A673 (cell line): ENCODE results near the gene TICRR. TPM values are rescaled to one million over a fixed set of nuclear protein-coding genes. Genes with fewer than 3 reads are reported as not detected.

Source experiments
- BruUV-seq: library from RNA; stranded (reverse); fragments of 400-500 nt; replicated peaks from 2 replicates; lab custom pipeline; 2021; lab: Mats Ljungman, UMichigan
- CTCF ChIA-PET: fragments of 300-600 bp; sonication (Branson Sonifier 250); formaldehyde crosslinking; loops from one replicate; lab custom pipeline; 2022; ENCODE audit warnings: antibody characterized with exemption; lab: Charles Lee
- POLR2A ChIA-PET: fragments of 300-600 bp; sonication (Branson Sonifier 250); formaldehyde crosslinking; loops from one replicate; lab custom pipeline; 2022; ENCODE audit warnings: antibody characterized with exemption; ENCODE audit not compliant: low non-redundant PET; lab: Charles Lee
- DNase-seq: peaks from one replicate; pipeline ENCODE4 v3.0.0-alpha.2; 2015; ENCODE audit warnings: low spot score
- H3K27ac ChIP-seq: fragments of 200-600 bp; sonication (generic); 2 replicates; pipeline ENCODE4 v1.5.1; 2016; ENCODE audit warnings: mixed run types, low read depth, mild to moderate bottlenecking, mixed read lengths, antibody characterized with exemption, low read length; ENCODE audit not compliant: poor library complexity, severe bottlenecking
- H3K27me3 ChIP-seq: fragments of 200-600 bp; sonication (generic); replicated peaks from 2 replicates; pipeline ENCODE4 v1.6.1; 2017; ENCODE audit warnings: mixed run types, low read depth, mild to moderate bottlenecking, mixed read lengths, antibody characterized with exemption, low read length; ENCODE audit not compliant: insufficient read depth, poor library complexity
- H3K36me3 ChIP-seq: fragments of 200-600 bp; sonication (generic); 2 replicates; pipeline ENCODE4 v1.6.1; 2016; ENCODE audit warnings: mixed run types, mild to moderate bottlenecking, mixed read lengths, antibody characterized with exemption, low read length; ENCODE audit not compliant: insufficient read depth, poor library complexity, severe bottlenecking
- H3K4me1 ChIP-seq: fragments of 200-600 bp; sonication (generic); 2 replicates; pipeline ENCODE4 v1.6.1; 2017; ENCODE audit warnings: mixed run types, mild to moderate bottlenecking, mixed read lengths, antibody characterized with exemption, low read length; ENCODE audit not compliant: insufficient read depth, poor library complexity, severe bottlenecking
- H3K4me3 ChIP-seq: fragments of 200-600 bp; sonication (generic); 2 replicates; pipeline ENCODE4 v1.5.1; 2016; ENCODE audit warnings: low read depth, mixed run types, mild to moderate bottlenecking, mixed read lengths, low read length; ENCODE audit not compliant: poor library complexity, severe bottlenecking
- H3K9me3 ChIP-seq: fragments of 200-600 bp; sonication (generic); 2 replicates; pipeline ENCODE4 v1.6.1; 2016; ENCODE audit warnings: mixed run types, low read depth, mild to moderate bottlenecking, mixed read lengths, antibody characterized with exemption, low read length; ENCODE audit not compliant: poor library complexity, severe bottlenecking
- CTCF ChIP-seq: fragments of 300-800, 200-600 bp; sonication (generic); conservative IDR thresholded peaks from 2 replicates; pipeline ENCODE4 v1.5.1; 2017; ENCODE audit warnings: low read depth, mild to moderate bottlenecking, antibody characterized with exemption, low read length, moderate library complexity, mixed read lengths
- EZH2 ChIP-seq: fragments of 200-600 bp; sonication (generic); IDR thresholded peaks from 2 replicates; pipeline ENCODE4 v1.6.1; 2017; ENCODE audit warnings: borderline replicate concordance, low read depth, mild to moderate bottlenecking, mixed read lengths, antibody characterized with exemption, low read length; ENCODE audit not compliant: poor library complexity, severe bottlenecking
- intact Hi-C: fragments of 100-400 bp; cut with micrococcal nuclease; formaldehyde crosslinking; loops from one replicate; pipeline ENCODE4 v1.10.0; 2022; ENCODE audit not compliant: unreplicated experiment
- total RNA-seq: library from RNA; stranded (reverse); gene quantifications from 2 replicates; pipeline ENCODE4 v1.2.3, GENCODE V29; 2021

Gene TICRR
- total RNA-seq, 1 experiment from 2014 or later = 56.5 TPM

- CTCF ChIA-PET = no interaction called here
- H3K36me3 ChIP-seq = no peaks in the 10 kb centered on the region
- H3K4me1 ChIP-seq = peaks cover 3% of the 10 kb centered on the region
- intact Hi-C loops = no loop called here
- no TSS peak for BruUV-seq
- peaks cover 10% of the 10 kb centered on the region for H3K27me3 ChIP-seq
- TF ChIP-seq CTCF = no peak
- TF ChIP-seq EZH2 = no peak
- DNase-seq = no peak
- no peaks in the 10 kb centered on the region for H3K9me3 ChIP-seq
- no peak overlapping the region for H3K27ac ChIP-seq
- POLR2A ChIA-PET = no interaction called here
- H3K4me3 ChIP-seq = no peak overlapping the region
These were observed 85.3 kb downstream of the TICRR start for GRCh38 chr15:89660556-89660955.

- CTCF ChIA-PET = no interaction called here
- peaks cover 10% of the 10 kb centered on the region for H3K27me3 ChIP-seq
- peaks cover 3% of the 10 kb centered on the region for H3K4me1 ChIP-seq
- H3K27ac ChIP-seq = no peak overlapping the region
- no peak for DNase-seq
- intact Hi-C loops = no loop called here
- no peak overlapping the region for H3K4me3 ChIP-seq
- no peaks in the 10 kb centered on the region for H3K9me3 ChIP-seq
- no TSS peak for BruUV-seq
- no peak for TF ChIP-seq EZH2
- TF ChIP-seq CTCF = no peak
- POLR2A ChIA-PET = no interaction called here
- no peaks in the 10 kb centered on the region for H3K36me3 ChIP-seq
These were observed 87.8 kb downstream of the TICRR start for GRCh38 chr15:89662893-89663626.

GRCh38 chr15:89664441-89665350, 89.4 kb downstream of the TICRR start:
- POLR2A ChIA-PET = no interaction called here
- Histone ChIP-seq H3K4me3 (no peak overlapping the region), H3K36me3 (no peaks in the 10 kb centered on the region), H3K27me3 (peaks cover 10% of the 10 kb centered on the region), H3K27ac (no peak overlapping the region), H3K9me3 (no peaks in the 10 kb centered on the region), H3K4me1 (peaks cover 3% of the 10 kb centered on the region)
- TF ChIP-seq CTCF (no peak), EZH2 (no peak)
- CTCF ChIA-PET = interaction anchor here (0.8 kb wide), 1 partner anchor 8 kb away, joined by 3 read pairs; no protein-coding TSS in a partner anchor
- no peak for DNase-seq
- intact Hi-C loops = no loop called here
- BruUV-seq = no TSS peak
